HL-60 (cell line): ENCODE results near the gene MUSTN1.

Experiments
- DNase-seq, 2 experiments: peaks; one replicate each; pipeline ENCODE4 v3.0.0-alpha.2; 2010 to 2020; ENCODE audit warnings: low read depth in 1 of 2, low spot score in 1 of 2
- H3K27ac ChIP-seq: fragments of 250-450 bp; sonication (Bioruptor Pico); replicated peaks from 2 replicates; pipeline ENCODE4 v1.5.1; 2020; ENCODE audit warnings: mild to moderate bottlenecking, moderate library complexity
- H3K27me3 ChIP-seq: fragments of 250-450 bp; sonication (Bioruptor Pico); 2 replicates; pipeline ENCODE4 v1.5.1; 2021; ENCODE audit warnings: mild to moderate bottlenecking, moderate library complexity; ENCODE audit not compliant: insufficient read depth, poor library complexity, severe bottlenecking
- H3K4me3 ChIP-seq: replicated peaks from 2 replicates; pipeline ENCODE4 v1.5.1; 2011; ENCODE audit warnings: mild to moderate bottlenecking, control low read depth, low read length; ENCODE audit not compliant: insufficient read depth
- CTCF ChIP-seq: IDR thresholded peaks from one replicate; pipeline ENCODE4 v1.5.1; 2011; ENCODE audit warnings: low read length, control low read depth, inconsistent platforms; ENCODE audit not compliant: insufficient read depth
- GABPA ChIP-seq: IDR thresholded peaks from 2 replicates; pipeline ENCODE4 v1.6.1; 2012; ENCODE audit warnings: low read depth
- POLR2AphosphoS5 ChIP-seq: IDR thresholded peaks from 2 replicates; pipeline ENCODE4 v1.6.1; 2012; ENCODE audit warnings: low read depth
- REST ChIP-seq: IDR thresholded peaks from 2 replicates; pipeline ENCODE4 v1.6.1; 2012; ENCODE audit warnings: low read depth; ENCODE audit not compliant: insufficient replicate concordance
- SPI1 ChIP-seq: IDR thresholded peaks from 2 replicates; pipeline ENCODE4 v1.6.1; 2012; ENCODE audit warnings: low read depth, mild to moderate bottlenecking, borderline replicate concordance

The MUSTN1 gene

GRCh38 chr3:52813810-52814209 is 21.0 kb downstream of the MUSTN1 start:
- DNase-seq, result no peak
- H3K27me3 ChIP-seq, result no peaks in the 10 kb centered on the region
- H3K27ac ChIP-seq, result no peak overlapping the region
- no peak for TF ChIP-seq POLR2AphosphoS5
- no peak for TF ChIP-seq REST
- TF ChIP-seq GABPA, result no peak
- TF ChIP-seq SPI1, result no peak
- no peak for TF ChIP-seq CTCF
- no peak overlapping the region for H3K4me3 ChIP-seq

GRCh38 chr3:52811452-52812011 is 23.3 kb downstream of the MUSTN1 start:
- DNase-seq, result no peak
- no peak overlapping the region for H3K27ac ChIP-seq
- TF ChIP-seq GABPA, result no peak
- TF ChIP-seq POLR2AphosphoS5, result no peak
- no peak for TF ChIP-seq REST
- no peak for TF ChIP-seq CTCF
- TF ChIP-seq SPI1, result no peak
- H3K4me3 ChIP-seq, result no peak overlapping the region
- H3K27me3 ChIP-seq, result no peaks in the 10 kb centered on the region

- Histone ChIP-seq H3K27me3 (no peaks in the 10 kb centered on the region), H3K27ac (no peak overlapping the region), H3K4me3 (no peak overlapping the region)
- no peak for DNase-seq
- no peak for TF ChIP-seq CTCF
- TF ChIP-seq SPI1, result no peak
- no peak for TF ChIP-seq REST
- TF ChIP-seq POLR2AphosphoS5, result no peak
- TF ChIP-seq GABPA, result no peak
Measured at GRCh38 chr3:52810923-52811322, 23.9 kb downstream of the MUSTN1 start.
